Stimulated activated CD4-positive, alpha-beta T cell treated with anti-CD3 and anti-CD28 coated beads, Interleukin-12 subunit alpha, Interleukin-12 subunit beta, amount 100 ng/mL, for 48 hours (primary cell): ENCODE data around the gene TTBK2.
"Not testable (repeated sequence)": the region's sequence is repeated elsewhere in the genome, so short reads cannot be mapped to it uniquely, and the experiment has no call there.

Experiments used
- DNase-seq, 3 donors: peaks; one replicate each; pipeline ENCODE4 v3.0.0-alpha.2; 2020; ENCODE audit warnings: low read depth in 2 of 3, low spot score in 1 of 3

TTBK2 gene

DNA sequence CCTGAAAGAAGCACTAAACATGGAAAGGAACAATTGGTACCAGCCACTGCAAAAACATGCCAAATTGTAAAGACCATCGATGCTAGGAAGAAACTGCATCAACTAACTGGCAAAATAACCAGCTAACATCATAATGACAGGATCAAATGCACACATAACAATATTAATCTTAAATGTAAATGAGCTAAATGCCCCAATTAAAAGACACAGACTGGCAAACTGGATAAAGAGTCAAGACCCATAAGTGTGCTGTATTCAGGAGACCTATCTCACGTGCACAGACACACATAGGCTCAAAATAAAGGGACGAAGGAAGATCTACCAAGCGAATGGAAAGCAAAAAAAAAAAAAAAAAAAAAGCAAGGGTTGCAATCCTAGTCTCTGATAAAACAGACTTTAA is 154.5 kb downstream of the TTBK2 start:
- not testable (repeated sequence) for DNase-seq

- DNase-seq = not testable (repeated sequence)
Observed at GRCh38 chr15:42764154-42764731, 156.3 kb downstream of the TTBK2 start.

GRCh38 chr15:42761813-42762212 is 158.8 kb downstream of the TTBK2 start:
- DNase-seq = not testable (repeated sequence)

DNA sequence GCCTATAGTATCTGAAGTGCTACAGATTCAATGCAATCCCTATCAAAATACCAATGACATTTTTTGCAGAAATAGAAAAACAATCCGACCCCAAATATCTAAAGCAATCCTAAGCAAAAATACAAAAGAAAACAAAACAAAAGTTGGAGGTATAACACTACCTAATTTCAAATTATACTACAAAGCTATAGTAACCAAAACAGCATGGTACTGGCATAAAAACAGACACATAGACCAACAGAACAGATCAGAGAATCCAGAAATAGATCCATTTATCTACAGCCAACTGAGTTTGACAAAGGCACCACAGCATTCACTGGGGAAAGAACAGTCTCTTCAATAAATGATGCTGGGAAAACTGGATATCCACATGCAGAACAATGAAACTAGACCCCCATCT is 159.8 kb downstream of the TTBK2 start:
- DNase-seq = no peak

- no peak for DNase-seq
Observed at GRCh38 chr15:42759093-42759492, 161.5 kb downstream of the TTBK2 start.

- DNase-seq = no peak
Observed at GRCh38 chr15:42750306-42750705, 170.3 kb downstream of the TTBK2 start.

GRCh38 chr15:42749266-42749665 is 171.3 kb downstream of the TTBK2 start:
- DNase-seq = no peak

GRCh38 chr15:42744195-42744594 is 176.4 kb downstream of the TTBK2 start:
- DNase-seq = no peak

DNA sequence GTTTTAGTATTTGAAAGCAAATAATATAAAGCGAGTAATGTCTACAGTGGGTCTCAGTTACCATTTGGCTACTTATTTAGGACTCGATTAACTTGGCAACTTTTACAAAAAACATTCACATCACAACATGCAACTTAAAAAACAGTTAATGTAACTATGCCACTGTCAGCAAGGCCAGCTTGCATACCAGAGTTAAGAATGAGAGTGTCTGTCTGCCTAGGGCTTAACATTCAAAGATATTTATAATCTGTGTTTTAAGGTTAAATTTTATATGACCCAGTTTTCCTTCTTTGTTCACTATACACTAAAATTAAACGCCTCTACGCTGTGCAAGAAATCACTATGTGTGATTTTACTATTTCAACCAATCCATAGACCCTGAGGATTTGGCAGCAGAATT is 178.4 kb downstream of the TTBK2 start:
- no peak for DNase-seq

- no peak for DNase-seq
Observed at GRCh38 chr15:42741710-42742109, 178.9 kb downstream of the TTBK2 start.

GRCh38 chr15:42737529-42738328 is 182.8 kb downstream of the TTBK2 start:
- no peak for DNase-seq

DNA sequence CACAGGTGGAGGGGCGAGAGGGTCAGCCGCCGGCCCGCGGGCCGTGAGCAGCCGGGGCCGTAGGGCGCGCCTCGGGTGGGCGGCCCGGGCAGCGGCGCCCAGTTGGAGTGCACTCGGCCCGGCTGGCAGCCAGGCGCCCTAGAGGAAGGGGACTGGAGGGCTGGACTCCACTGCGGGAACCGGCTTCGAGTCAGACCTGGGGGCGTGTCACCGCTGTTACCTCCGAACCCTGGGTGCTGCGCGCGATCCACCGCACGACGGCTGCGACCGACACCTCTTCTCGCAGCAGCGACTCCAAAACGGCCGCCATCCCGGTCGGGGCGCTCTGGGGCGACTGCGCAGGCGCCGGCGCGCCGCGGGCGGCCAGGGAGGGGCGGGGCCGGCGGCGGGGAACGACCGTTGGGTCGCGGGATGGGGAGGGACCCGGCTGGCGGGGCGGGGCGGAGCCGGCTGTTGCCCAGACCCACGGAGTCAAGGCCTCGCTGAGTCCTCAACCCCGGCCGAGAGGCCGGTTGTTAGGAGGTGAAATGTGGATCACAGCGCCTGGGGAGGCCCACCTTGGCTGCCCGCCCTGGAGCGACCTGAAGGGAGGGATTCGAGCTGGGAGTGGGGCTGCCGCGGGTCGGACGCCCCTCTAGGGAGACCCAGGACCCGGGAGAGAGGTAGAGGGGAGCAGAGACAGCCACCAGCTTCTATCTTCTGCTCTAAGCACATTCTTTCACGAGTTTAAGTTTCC is 183.6 kb downstream of the TTBK2 start, which contains the start of gene CDAN1:
Gene CDAN1, minus strand, starts transcription at position 336 of the 736 bp plus-strand sequence. Its CDS starts 26 bp downstream, at position 310.
- DNase-seq = peak; percentile 84 to 95 (median 87)

DNA sequence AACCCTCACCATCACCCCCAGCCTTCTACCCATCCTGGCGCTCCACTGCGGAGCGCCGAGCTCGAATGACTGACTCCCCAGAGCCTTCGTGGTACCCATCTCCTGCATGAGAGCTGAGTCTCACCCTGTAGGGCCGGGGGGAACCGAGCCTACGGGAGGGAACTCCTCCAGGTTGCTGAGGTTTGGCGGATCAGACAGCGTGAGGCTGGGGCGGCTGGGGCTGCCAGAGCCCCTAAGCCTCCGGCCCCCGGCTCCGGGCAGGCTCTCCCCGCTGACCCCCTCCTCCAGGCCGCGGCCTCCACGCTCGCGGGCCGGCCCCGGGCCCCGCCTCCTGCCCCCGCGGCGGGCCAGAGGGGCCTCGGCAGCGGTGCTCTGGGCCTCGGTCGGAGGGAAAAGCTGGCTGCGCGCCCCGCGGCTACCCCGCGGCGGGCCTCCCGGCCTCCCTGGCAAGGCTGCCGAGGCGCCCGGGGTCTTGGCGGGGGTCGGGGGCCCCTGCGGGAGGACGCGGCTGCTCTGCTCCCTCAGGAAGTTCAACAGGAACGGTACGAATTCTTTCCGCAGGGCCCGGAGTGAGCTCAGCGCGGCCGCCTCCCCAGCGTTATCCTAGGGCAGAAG is 184.3 kb downstream of the TTBK2 start:
- no peak for DNase-seq

DNA sequence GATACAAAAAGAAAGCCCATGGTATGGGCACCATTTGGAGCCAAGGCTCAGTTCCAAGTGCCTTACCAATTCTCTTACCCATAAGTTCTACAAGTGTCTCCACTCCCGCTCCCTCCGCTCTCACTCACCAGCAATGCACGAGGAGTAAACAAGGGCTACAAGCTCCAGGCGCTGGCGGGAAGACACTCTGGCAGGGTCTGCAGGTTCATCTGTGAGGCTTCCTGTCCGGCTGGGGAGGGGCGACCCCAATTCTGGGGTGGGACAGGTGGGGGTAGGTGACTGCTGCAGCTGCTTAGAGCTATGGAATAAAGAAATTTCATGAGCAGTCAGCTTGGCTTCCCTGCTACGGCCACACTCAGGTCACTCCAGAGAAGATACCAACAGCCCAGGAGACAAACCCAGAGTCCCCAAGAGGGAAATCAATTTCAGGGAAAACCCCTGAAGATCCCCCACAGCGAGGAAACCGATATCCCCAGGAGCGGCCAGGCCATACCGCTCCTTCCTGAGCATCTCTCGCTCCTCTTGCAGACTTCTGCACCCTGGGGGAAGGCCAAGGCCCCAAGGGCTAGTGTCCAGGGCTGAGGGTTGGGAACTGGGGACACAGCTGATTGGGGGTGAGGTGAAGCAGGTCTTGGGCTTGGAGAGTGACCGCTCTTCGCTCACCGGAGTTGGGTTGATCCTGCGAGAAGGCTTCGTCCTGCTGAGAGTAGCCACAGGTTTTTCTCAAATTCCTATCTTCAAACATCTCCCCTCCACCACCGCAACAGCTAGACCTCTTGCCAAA is 185.0 kb downstream of the TTBK2 start:
- no peak for DNase-seq

GRCh38 chr15:42734076-42734672 is 186.4 kb downstream of the TTBK2 start:
- no peak for DNase-seq

DNA sequence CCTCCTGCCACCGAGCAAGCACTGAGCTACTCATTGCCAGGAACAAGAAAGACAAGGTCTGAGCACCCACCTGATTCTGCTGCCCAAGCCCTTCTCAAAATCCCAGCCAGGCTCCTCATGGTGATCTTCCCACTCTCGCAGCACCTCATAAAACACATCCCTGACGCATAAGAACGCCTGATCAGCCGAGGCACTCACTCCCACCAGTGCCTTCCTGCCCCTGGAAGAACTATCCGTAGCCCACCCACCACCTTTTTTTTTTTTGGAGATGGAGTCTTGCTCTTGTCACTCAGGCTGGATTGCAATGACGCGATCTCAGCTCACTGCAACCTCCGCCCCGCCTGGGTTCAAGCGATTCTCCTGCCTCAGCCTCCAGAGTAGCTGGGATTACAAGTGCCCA is 187.6 kb downstream of the TTBK2 start:
- DNase-seq = no peak

- DNase-seq = no peak
Observed at GRCh38 chr15:42732095-42732827, 188.3 kb downstream of the TTBK2 start.

- DNase-seq = no peak
Observed at GRCh38 chr15:42731461-42731860, 189.1 kb downstream of the TTBK2 start.

DNA sequence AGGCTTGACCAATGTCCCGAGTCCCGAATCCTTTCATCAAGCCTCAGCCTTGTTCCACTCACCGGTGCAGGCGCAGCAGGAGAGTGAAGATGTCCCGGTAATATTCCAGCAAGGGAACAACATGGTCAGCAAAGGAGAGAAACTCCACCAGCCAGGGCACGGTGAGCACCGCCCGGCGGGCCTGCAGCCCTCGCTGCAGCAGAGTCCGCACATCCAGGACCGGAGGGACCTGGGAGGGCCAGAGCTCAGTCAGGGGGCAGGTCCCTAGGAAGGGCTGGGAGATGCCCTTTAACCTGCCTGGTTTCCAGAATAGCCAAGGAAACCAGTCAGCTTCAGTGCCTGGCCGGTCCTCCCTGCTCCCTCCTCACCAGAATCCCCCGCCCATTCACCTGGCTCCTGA is 190.0 kb downstream of the TTBK2 start:
- DNase-seq = no peak

GRCh38 chr15:42730135-42730534 is 190.4 kb downstream of the TTBK2 start:
- DNase-seq = no peak
